K562 (cell line): ENCODE data around the gene MYO1H. TPM values are rescaled to one million over a fixed set of nuclear protein-coding genes. Genes with fewer than 3 reads are reported as not detected.

Source experiments
- ATAC-seq: fragments of 200-7000 bp; cut with Tn5 transposase; 3 replicates; pipeline ENCODE4 v1.9.1; 2020; ENCODE audit warnings: moderate library complexity
- BruUV-seq: library from RNA; stranded (reverse); fragments of 400-500 nt; replicated peaks from 2 replicates; lab custom pipeline; 2021; lab: Mats Ljungman, UMichigan
- CTCF ChIA-PET: fragments of 300-600 bp; formaldehyde crosslinking; extraction: SDS; loops from one replicate; lab custom pipeline; 2021; ENCODE audit warnings: low intra/inter-chr PET ratio; lab: Yijun Ruan, JAX
- POLR2A ChIA-PET: fragments of 300-600, 350-650 bp; sonication (Branson Sonifier 250); formaldehyde crosslinking; extraction: SDS; loops from one replicate; lab custom pipeline; 2021; ENCODE audit warnings: antibody characterized with exemption, inconsistent platforms; lab: Yijun Ruan, JAX
- DNase-seq, 4 experiments: peaks; one replicate each; pipeline versions ENCODE4 v3.0.0 to v3.0.0-alpha.2; 2011 to 2018; ENCODE audit warnings: low spot score in 3 of 4, mixed read lengths in 3 of 4; ENCODE audit errors: extremely low read depth in 1 of 4
- FAIRE-seq: peaks from 2 replicates; lab custom pipeline; 2011; peaks lifted over from hg19 to GRCh38; lab: Jason Lieb, UNC
- H2AFZ ChIP-seq: 2 replicates; pipeline ENCODE4 v1.6.0; 2011; ENCODE audit warnings: low read depth, low read length, control low read depth, inconsistent platforms
- H3K27ac ChIP-seq: fragments of 200-600 bp; 3 replicates; pipeline ENCODE4 v1.8.0; 2011; ENCODE audit warnings: low read depth, mild to moderate bottlenecking, control low read depth, inconsistent platforms, low read length, moderate library complexity, mixed read lengths; ENCODE audit errors: extremely low read depth
- H3K27me3 ChIP-seq, 2 experiments: fragments of 300-600 bp in 1 of 2; 2 replicates in 1 of 2; 3 replicates in 1 of 2; pipeline versions ENCODE4 v1.6.0 to v1.8.0; 2011; ENCODE audit warnings: inconsistent platforms in 2 of 2, low read length in 2 of 2, mild to moderate bottlenecking in 1 of 2, mixed read lengths in 1 of 2, moderate library complexity in 1 of 2; ENCODE audit not compliant: control insufficient read depth in 2 of 2, insufficient read depth in 2 of 2
- H3K36me3 ChIP-seq: fragments of 300-600 bp; 3 replicates; pipeline ENCODE4 v1.8.0; 2011; ENCODE audit warnings: mild to moderate bottlenecking, low read length, inconsistent platforms; ENCODE audit not compliant: control insufficient read depth, insufficient read depth
- H3K4me1 ChIP-seq, 2 experiments: fragments of 200-600 bp in 1 of 2; replicated peaks in 1 of 2; 2 replicates in 1 of 2; 3 replicates in 1 of 2; pipeline versions ENCODE4 v1.5.1 to v1.8.0; 2011; ENCODE audit warnings: inconsistent platforms in 2 of 2, low read length in 2 of 2, mild to moderate bottlenecking in 1 of 2, mixed read lengths in 1 of 2, moderate library complexity in 1 of 2; ENCODE audit not compliant: control insufficient read depth in 2 of 2, insufficient read depth in 2 of 2
- H3K4me2 ChIP-seq: 2 replicates; pipeline ENCODE4 v1.6.1; 2011; ENCODE audit warnings: low read length, control low read depth, inconsistent platforms, mixed read lengths; ENCODE audit not compliant: insufficient read depth
- H3K4me3 ChIP-seq: fragments of 200-600 bp; sonication (generic), shearing (Covaris generic); 2 replicates; pipeline ENCODE4 v1.5.1; 2016; ENCODE audit warnings: control low read depth, inconsistent platforms
- H3K79me2 ChIP-seq: fragments of 200-600 bp; 3 replicates; pipeline ENCODE4 v1.8.0; 2011; ENCODE audit warnings: low read length, inconsistent platforms; ENCODE audit not compliant: control insufficient read depth, insufficient read depth
- H3K9ac ChIP-seq, 2 experiments: 2 replicates each; pipeline versions ENCODE4 v1.6.0 to v1.6.1; 2011; ENCODE audit warnings: low read depth in 2 of 2, low read length in 2 of 2, control low read depth in 1 of 2, inconsistent platforms in 1 of 2, mild to moderate bottlenecking in 1 of 2, mixed read lengths in 1 of 2; ENCODE audit not compliant: insufficient read depth in 1 of 2
- H3K9me1 ChIP-seq: one replicate; pipeline ENCODE4 v1.6.0; 2011; ENCODE audit warnings: inconsistent platforms, mild to moderate bottlenecking, low read length, moderate library complexity; ENCODE audit not compliant: control insufficient read depth, insufficient read depth
- H3K9me3 ChIP-seq: replicated peaks from 2 replicates; pipeline ENCODE4 v1.5.1; 2011; ENCODE audit warnings: low read depth, low read length, inconsistent platforms; ENCODE audit not compliant: control insufficient read depth, insufficient read depth
- H4K20me1 ChIP-seq: replicated peaks from 2 replicates; pipeline ENCODE4 v1.6.1; 2011; ENCODE audit warnings: low read length, inconsistent platforms, mixed read lengths; ENCODE audit not compliant: control insufficient read depth, insufficient read depth
- BHLHE40 ChIP-seq: IDR thresholded peaks from 2 replicates; pipeline ENCODE4 v1.6.1; 2011; ENCODE audit warnings: low read length, improper control_type of control experiment
- HSF4 ChIP-seq: fragments of 250-450 bp; sonication (Bioruptor Pico); IDR thresholded peaks from 2 replicates; pipeline ENCODE4 v2.1.2; 2022; ENCODE audit warnings: mild to moderate bottlenecking, moderate library complexity, borderline replicate concordance
- KLF16 ChIP-seq: IDR thresholded peaks from 2 replicates; pipeline ENCODE4 v1.6.1; 2016; ENCODE audit warnings: antibody characterized with exemption
- MEF2A ChIP-seq: IDR thresholded peaks from 2 replicates; pipeline ENCODE4 v1.6.1; 2011; ENCODE audit warnings: low read depth, mild to moderate bottlenecking, low read length, moderate library complexity; ENCODE audit not compliant: control insufficient read depth
- NFIX ChIP-seq: fragments of 250-450 bp; sonication (Bioruptor Pico); IDR thresholded peaks from 2 replicates; pipeline ENCODE4 v1.4.0; 2020; ENCODE audit warnings: low read depth, mild to moderate bottlenecking, moderate library complexity
- ZFP36 ChIP-seq: fragments of 150-350 bp; IDR thresholded peaks from 2 replicates; pipeline ENCODE4 v1.6.1; 2018; ENCODE audit warnings: low read length, low read depth; ENCODE audit not compliant: partially characterized antibody
- ZNF121 ChIP-seq: sonication (generic); formaldehyde crosslinking; conservative IDR thresholded peaks from 2 replicates; pipeline ENCODE4 v1.8.0; 2022; ENCODE audit warnings: missing genetic modification reagents
- ZNF23 ChIP-seq: fragments of 250-450 bp; sonication (Bioruptor Pico); IDR thresholded peaks from 2 replicates; pipeline ENCODE4 v1.4.0; 2020; ENCODE audit warnings: mild to moderate bottlenecking
- ZNF57 ChIP-seq: fragments of 450-650 bp; formaldehyde crosslinking; IDR thresholded peaks from 2 replicates; pipeline ENCODE4 v1.4.0; 2020; ENCODE audit warnings: mild to moderate bottlenecking, moderate library complexity
- WGBS: fragments of 100-300 bp; shearing (Covaris generic); methylation state at CpG from one replicate; pipeline ENCODE4 v1.1.6; 2016; ENCODE audit warnings: low coverage, mixed read lengths; ENCODE audit not compliant: insufficient coverage; ENCODE audit errors: missing lambda C conversion rate; 5-methylcytosine and 5-hydroxymethylcytosine counted together
- in situ Hi-C: fragments of 300-500 bp; cut with MboI; formaldehyde crosslinking; loops from 4 replicates; pipeline ENCODE4 v1.15.0; 2018; ENCODE audit warnings: inconsistent platforms, mixed read lengths
- intact Hi-C: fragments of 100-400 bp; cut with micrococcal nuclease; formaldehyde crosslinking; loops from 2 replicates; pipeline ENCODE4 v1.14.2; 2022
- polyA plus RNA-seq, 8 experiments: library from polyadenylated mRNA; depleted of rRNA in 4 of 8; stranded (reverse) in 5 of 8; unstranded in 3 of 8; fragments of >200 nt; fragmentation: Nextera tagmentation in 2 of 8; fragmentation: Illumina TruSeq in 1 of 8; extraction: Ambion mirVana in 2 of 8; extraction: Trizol in 1 of 8; gene quantifications; 2 replicates each; pipeline versions ENCODE4 v1.2.1 to v1.2.3, GENCODE V29; 2011 to 2014; ENCODE audit warnings: inconsistent platforms in 1 of 8, missing spikeins in 1 of 8
- total RNA-seq, 7 experiments: library from RNA; depleted of rRNA in 6 of 7; stranded (reverse); fragments of >200 nt in 6 of 7; fragmentation: Illumina TruSeq in 2 of 7; extraction: Trizol in 2 of 7; gene quantifications; 2 replicates each; pipeline versions ENCODE4 v1.2.1 to v1.2.3, GENCODE V29; 2011 to 2021; ENCODE audit warnings: low replicate concordance in 1 of 7
- TF ChIP-seq, protein P1 (sequence below): IDR thresholded peaks from 2 replicates; pipeline ENCODE4 v1.6.1; 2012; ENCODE audit warnings: low read depth, low read length, improper control_type of control experiment, borderline replicate concordance
- TF ChIP-seq, protein P2 (sequence below): sonication (generic); IDR thresholded peaks from 2 replicates; pipeline ENCODE4 v1.6.1; 2016
- TF ChIP-seq, protein P3 (sequence below): fragments of 250-450 bp; sonication (Bioruptor Pico); IDR thresholded peaks from 2 replicates; pipeline ENCODE4 v1.5.0; 2021; ENCODE audit warnings: mild to moderate bottlenecking, borderline replicate concordance
- TF ChIP-seq, protein P4 (sequence below): fragments of 450-650 bp; IDR thresholded peaks from 2 replicates; pipeline ENCODE4 v1.6.1; 2016; ENCODE audit warnings: antibody characterized with exemption

MYO1H gene
- total and polyA plus RNA-seq, 9 of the 15 experiments (the other 6 are each of a cell fraction or from before 2014, with no cell fraction given), result not detected

DNA sequence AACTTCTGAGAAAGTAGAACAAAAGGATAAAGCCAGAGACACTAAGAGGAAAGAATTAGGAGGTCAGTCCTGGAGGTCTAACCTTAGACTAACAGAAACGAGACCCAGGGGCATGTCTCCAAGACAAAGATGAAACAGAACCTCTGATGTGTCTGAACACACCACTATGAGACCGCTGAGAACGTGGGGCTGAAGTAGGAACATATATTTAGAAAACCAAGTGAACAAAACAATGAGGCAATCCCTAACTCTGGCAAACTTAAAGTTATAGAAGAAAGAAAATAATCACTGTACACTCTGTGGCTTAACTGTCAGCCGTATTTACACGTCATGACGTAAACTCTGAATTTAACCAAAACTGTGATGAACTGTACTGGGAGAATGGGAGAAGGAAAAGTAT lies 111.5 kb downstream of the MYO1H start:
- peaks cover 58% of the 10 kb centered on the region for H3K36me3 ChIP-seq
- DNase-seq, result no peak
- H2AFZ ChIP-seq, result no peak overlapping the region
- POLR2A ChIA-PET, result no interaction called here
- no peaks in the 10 kb centered on the region; the same call in 1 of the 2 replicates for H4K20me1 ChIP-seq
- WGBS, result 70% methylated on average over 6 of the region's 6 CpGs
- no peak overlapping the region for H3K4me3 ChIP-seq
- intact Hi-C loops (no loop called here), in situ Hi-C loops (no loop called here)
- no peak overlapping the region for H3K9ac ChIP-seq
- H3K9me1 ChIP-seq, result no peaks in the 10 kb centered on the region
- H3K4me1 ChIP-seq, result peaks cover 34 to 41% of the 10 kb centered on the region in 2 experiments
- ATAC-seq, result no peak
- no peak overlapping the region for H3K4me2 ChIP-seq
- no peaks in the 10 kb centered on the region for H3K27me3 ChIP-seq
- CTCF ChIA-PET, result no interaction called here
- H3K9me3 ChIP-seq, result no peaks in the 10 kb centered on the region
- H3K79me2 ChIP-seq, result peaks cover 43% of the 10 kb centered on the region
- no TSS peak for BruUV-seq
- no peak for FAIRE-seq
- no peak overlapping the region; the same call in 2 of the 3 replicates for H3K27ac ChIP-seq
- TF ChIP-seq, protein P1, sequence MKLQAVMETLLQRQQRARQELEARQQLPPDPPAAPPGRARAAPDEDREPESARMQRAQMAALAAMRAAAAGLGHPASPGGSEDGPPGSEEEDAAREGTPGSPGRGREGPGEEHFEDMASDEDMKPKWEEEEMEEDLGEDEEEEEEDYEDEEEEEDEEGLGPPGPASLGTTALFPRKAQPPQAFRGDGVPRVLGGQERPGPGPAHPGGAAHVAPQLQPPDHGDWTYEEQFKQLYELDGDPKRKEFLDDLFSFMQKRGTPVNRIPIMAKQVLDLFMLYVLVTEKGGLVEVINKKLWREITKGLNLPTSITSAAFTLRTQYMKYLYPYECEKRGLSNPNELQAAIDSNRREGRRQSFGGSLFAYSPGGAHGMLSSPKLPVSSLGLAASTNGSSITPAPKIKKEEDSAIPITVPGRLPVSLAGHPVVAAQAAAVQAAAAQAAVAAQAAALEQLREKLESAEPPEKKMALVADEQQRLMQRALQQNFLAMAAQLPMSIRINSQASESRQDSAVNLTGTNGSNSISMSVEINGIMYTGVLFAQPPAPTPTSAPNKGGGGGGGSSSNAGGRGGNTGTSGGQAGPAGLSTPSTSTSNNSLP, result no peak
- TF ChIP-seq KLF16, result no peak
- TF ChIP-seq ZNF121 (CRISPR knock-in tag), result no peak
- TF ChIP-seq, protein P2, sequence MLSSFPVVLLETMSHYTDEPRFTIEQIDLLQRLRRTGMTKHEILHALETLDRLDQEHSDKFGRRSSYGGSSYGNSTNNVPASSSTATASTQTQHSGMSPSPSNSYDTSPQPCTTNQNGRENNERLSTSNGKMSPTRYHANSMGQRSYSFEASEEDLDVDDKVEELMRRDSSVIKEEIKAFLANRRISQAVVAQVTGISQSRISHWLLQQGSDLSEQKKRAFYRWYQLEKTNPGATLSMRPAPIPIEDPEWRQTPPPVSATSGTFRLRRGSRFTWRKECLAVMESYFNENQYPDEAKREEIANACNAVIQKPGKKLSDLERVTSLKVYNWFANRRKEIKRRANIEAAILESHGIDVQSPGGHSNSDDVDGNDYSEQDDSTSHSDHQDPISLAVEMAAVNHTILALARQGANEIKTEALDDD, result no peak
- no peak for TF ChIP-seq MEF2A
- no peak for TF ChIP-seq ZNF57 (CRISPR knock-in tag)
- TF ChIP-seq BHLHE40, result no peak
- no peak for TF ChIP-seq ZNF23
- TF ChIP-seq, protein P3, sequence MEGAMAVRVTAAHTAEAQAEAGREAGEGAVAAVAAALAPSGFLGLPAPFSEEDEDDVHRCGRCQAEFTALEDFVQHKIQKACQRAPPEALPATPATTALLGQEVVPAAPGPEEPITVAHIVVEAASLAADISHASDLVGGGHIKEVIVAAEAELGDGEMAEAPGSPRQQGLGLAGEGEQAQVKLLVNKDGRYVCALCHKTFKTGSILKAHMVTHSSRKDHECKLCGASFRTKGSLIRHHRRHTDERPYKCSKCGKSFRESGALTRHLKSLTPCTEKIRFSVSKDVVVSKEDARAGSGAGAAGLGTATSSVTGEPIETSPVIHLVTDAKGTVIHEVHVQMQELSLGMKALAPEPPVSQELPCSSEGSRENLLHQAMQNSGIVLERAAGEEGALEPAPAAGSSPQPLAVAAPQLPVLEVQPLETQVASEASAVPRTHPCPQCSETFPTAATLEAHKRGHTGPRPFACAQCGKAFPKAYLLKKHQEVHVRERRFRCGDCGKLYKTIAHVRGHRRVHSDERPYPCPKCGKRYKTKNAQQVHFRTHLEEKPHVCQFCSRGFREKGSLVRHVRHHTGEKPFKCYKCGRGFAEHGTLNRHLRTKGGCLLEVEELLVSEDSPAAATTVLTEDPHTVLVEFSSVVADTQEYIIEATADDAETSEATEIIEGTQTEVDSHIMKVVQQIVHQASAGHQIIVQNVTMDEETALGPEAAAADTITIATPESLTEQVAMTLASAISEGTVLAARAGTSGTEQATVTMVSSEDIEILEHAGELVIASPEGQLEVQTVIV (CRISPR knock-in tag), result no peak
- TF ChIP-seq, protein P4, sequence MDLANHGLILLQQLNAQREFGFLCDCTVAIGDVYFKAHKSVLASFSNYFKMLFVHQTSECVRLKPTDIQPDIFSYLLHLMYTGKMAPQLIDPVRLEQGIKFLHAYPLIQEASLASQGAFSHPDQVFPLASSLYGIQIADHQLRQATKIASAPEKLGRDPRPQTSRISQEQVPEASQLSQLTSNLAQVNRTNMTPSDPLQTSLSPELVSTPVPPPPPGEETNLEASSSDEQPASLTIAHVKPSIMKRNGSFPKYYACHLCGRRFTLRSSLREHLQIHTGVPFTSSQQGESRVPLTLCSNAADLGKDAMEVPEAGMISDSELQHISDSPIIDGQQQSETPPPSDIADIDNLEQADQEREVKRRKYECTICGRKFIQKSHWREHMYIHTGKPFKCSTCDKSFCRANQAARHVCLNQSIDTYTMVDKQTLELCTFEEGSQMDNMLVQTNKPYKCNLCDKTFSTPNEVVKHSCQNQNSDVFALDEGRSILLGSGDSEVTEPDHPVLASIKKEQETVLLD, result no peak
- TF ChIP-seq HSF4, result no peak
- TF ChIP-seq ZFP36, result no peak
- no peak for TF ChIP-seq NFIX (CRISPR knock-in tag)
